Activated CD4-positive, alpha-beta memory T cell treated with anti-CD3 and anti-CD28 coated beads for 36 hours (primary cell): ENCODE measurements around the gene PEX10. TPM values are rescaled to one million over a fixed set of nuclear protein-coding genes. Genes with fewer than 3 reads are reported as not detected.

Source experiments
- CTCF ChIA-PET: fragments of 350-600 bp; sonication (Branson Sonifier 250); formaldehyde crosslinking; loops from one replicate; lab custom pipeline; 2021; ENCODE audit warnings: antibody characterized with exemption, inconsistent platforms; lab: Charles Lee
- POLR2A ChIA-PET: fragments of 350-600 bp; sonication (Branson Sonifier 250); formaldehyde crosslinking; loops from one replicate; lab custom pipeline; 2021; ENCODE audit warnings: antibody characterized with exemption; lab: Charles Lee
- DNase-seq: peaks from one replicate; pipeline ENCODE4 v3.0.0-alpha.2; 2020
- H3K27ac Mint-ChIP-seq: one replicate; pipeline ENCODE4 v1.8.0; 2021; ENCODE audit warnings: mixed read lengths
- H3K27me3 Mint-ChIP-seq: one replicate; pipeline ENCODE4 v1.8.0; 2021; ENCODE audit warnings: mixed read lengths
- H3K36me3 Mint-ChIP-seq: one replicate; pipeline ENCODE4 v1.8.0; 2021; ENCODE audit warnings: mixed read lengths
- H3K4me1 Mint-ChIP-seq: one replicate; pipeline ENCODE4 v1.8.0; 2021; ENCODE audit warnings: low read depth, mixed read lengths
- H3K4me3 Mint-ChIP-seq: one replicate; pipeline ENCODE4 v1.8.0; 2021; ENCODE audit warnings: mild to moderate bottlenecking, mixed read lengths
- H3K9me3 Mint-ChIP-seq: one replicate; pipeline ENCODE4 v1.8.0; 2021; ENCODE audit warnings: mixed read lengths
- intact Hi-C: fragments of 100-400 bp; cut with micrococcal nuclease; formaldehyde crosslinking; loops from one replicate; pipeline ENCODE4 v1.15.1; 2023
- total RNA-seq, 2 experiments: library from RNA; stranded (reverse); gene quantifications; one replicate each; pipeline ENCODE4 v1.2.3, GENCODE V29; 2021

Gene PEX10
- total RNA-seq, 2 experiments from 2014 or later = 14.8 to 15.4 TPM

- peak overlapping the region; percentile 80 for H3K27ac Mint-ChIP-seq
- POLR2A ChIA-PET = interaction anchor here (0.9 to 2.8 kb wide), 6 partner anchors 110 to 169 kb away, joined by 3 to 15 read pairs (median 4); partner anchors contain the start of genes PANK4 and TNFRSF14
- peak overlapping the region; percentile 71 for H3K4me3 Mint-ChIP-seq
- DNase-seq = peak; percentile 55
- CTCF ChIA-PET = interaction anchor here (0.9 to 3.2 kb wide), 9 partner anchors 14 to 221 kb away, joined by 3 to 43 read pairs (median 5); partner anchors contain the start of genes FAAP20, PANK4 and TNFRSF14
- H3K4me1 Mint-ChIP-seq = peaks cover 31% of the 10 kb centered on the region
- H3K9me3 Mint-ChIP-seq = no peaks in the 10 kb centered on the region
- H3K36me3 Mint-ChIP-seq = no peaks in the 10 kb centered on the region
- intact Hi-C loops = loop anchor here (10.0 kb wide), 1 partner anchor 502 kb away; the partner anchor contains the start of genes CALML6 and TMEM52
- no peaks in the 10 kb centered on the region for H3K27me3 Mint-ChIP-seq
These were observed 4.0 kb upstream of the PEX10 start for GRCh38 chr1:2416403-2416802.

- ChIA-PET CTCF (interaction anchor here (0.9 to 3.2 kb wide), 12 partner anchors 14 to 506 kb away, joined by 3 to 43 read pairs (median 6); partner anchors contain the start of genes FAAP20, MORN1, PANK4 and RER1), POLR2A (interaction anchor here (0.9 to 2.8 kb wide), 6 partner anchors 111 to 170 kb away, joined by 3 to 15 read pairs (median 4); partner anchors contain the start of genes PANK4 and TNFRSF14)
- peak overlapping the region; percentile 86 for H3K27ac Mint-ChIP-seq
- H3K27me3 Mint-ChIP-seq = no peaks in the 10 kb centered on the region
- peak overlapping the region; percentile 71 for H3K4me3 Mint-ChIP-seq
- intact Hi-C loops = loop anchor here (2.0 to 10.0 kb wide), 2 partner anchors 371 to 501 kb away; partner anchors contain the start of genes CALML6 and TMEM52
- H3K36me3 Mint-ChIP-seq = no peaks in the 10 kb centered on the region
- H3K4me1 Mint-ChIP-seq = peaks cover 33% of the 10 kb centered on the region
- no peaks in the 10 kb centered on the region for H3K9me3 Mint-ChIP-seq
- DNase-seq = peak; percentile 76
These were observed 3.4 kb upstream of the PEX10 start for GRCh38 chr1:2415801-2416208.

GRCh38 chr1:2415337-2415736 lies 3.0 kb upstream of the PEX10 start:
- Mint-ChIP-seq H3K27ac (peak overlapping the region; percentile 86), H3K9me3 (no peaks in the 10 kb centered on the region), H3K27me3 (no peaks in the 10 kb centered on the region), H3K4me3 (peak overlapping the region; percentile 71), H3K4me1 (peaks cover 34% of the 10 kb centered on the region), H3K36me3 (no peaks in the 10 kb centered on the region)
- CTCF ChIA-PET = interaction anchor here (0.9 to 3.2 kb wide), 11 partner anchors 15 to 506 kb away, joined by 3 to 43 read pairs (median 7); partner anchors contain the start of genes FAAP20, MORN1, PANK4 and RER1
- intact Hi-C loops = loop anchor here (2.0 to 10.0 kb wide), 2 partner anchors 371 to 501 kb away; partner anchors contain the start of genes CALML6 and TMEM52
- DNase-seq = peak; percentile 20
- POLR2A ChIA-PET = interaction anchor here (1.3 to 2.8 kb wide), 5 partner anchors 111 to 170 kb away, joined by 4 to 15 read pairs (median 5); partner anchors contain the start of genes PANK4 and TNFRSF14

GRCh38 chr1:2414297-2414958 lies 2.1 kb upstream of the PEX10 start:
- Mint-ChIP-seq H3K4me3 (peak overlapping the region; percentile 67), H3K9me3 (no peaks in the 10 kb centered on the region), H3K36me3 (no peaks in the 10 kb centered on the region), H3K27ac (peak overlapping the region; percentile 82), H3K4me1 (peaks cover 34% of the 10 kb centered on the region), H3K27me3 (no peaks in the 10 kb centered on the region)
- CTCF ChIA-PET = interaction anchor here (0.6 to 3.2 kb wide), 12 partner anchors 9 to 374 kb away, joined by 3 to 43 read pairs (median 6); partner anchors contain the start of genes MORN1, PANK4, PRXL2B and RER1
- peak; percentile 88 for DNase-seq
- intact Hi-C loops = loop anchor here (1.0 to 10.0 kb wide), 4 partner anchors 134 to 500 kb away; partner anchors contain the start of genes CALML6 and TMEM52
- POLR2A ChIA-PET = interaction anchor here (1.0 to 2.8 kb wide), 3 partner anchors 112 to 134 kb away, joined by 3 to 15 read pairs (median 3); partner anchors contain the start of gene PANK4

GRCh38 chr1:2413495-2414296 lies 1.3 kb upstream of the PEX10 start:
- Mint-ChIP-seq H3K36me3 (peaks cover 4% of the 10 kb centered on the region), H3K27me3 (no peaks in the 10 kb centered on the region), H3K9me3 (no peaks in the 10 kb centered on the region), H3K4me1 (peaks cover 34% of the 10 kb centered on the region), H3K27ac (peak overlapping the region; percentile 82), H3K4me3 (peak overlapping the region; percentile 67)
- POLR2A ChIA-PET = interaction anchor here (1.0 to 2.8 kb wide), 8 partner anchors 22 to 172 kb away, joined by 3 to 15 read pairs (median 4); partner anchors contain the start of genes MORN1, PANK4, PRXL2B and RER1
- DNase-seq = peak; percentile 33
- intact Hi-C loops = loop anchor here (1.0 to 10.0 kb wide), 5 partner anchors 135 to 499 kb away; partner anchors contain the start of genes CALML6 and TMEM52
- CTCF ChIA-PET = interaction anchor here (0.5 to 3.2 kb wide), 18 partner anchors 21 to 708 kb away, joined by 3 to 43 read pairs (median 4); partner anchors contain the start of genes FAAP20, MORN1, PANK4 and RER1

- Mint-ChIP-seq H3K27me3 (no peaks in the 10 kb centered on the region), H3K27ac (peak overlapping the region; percentile 82), H3K36me3 (peaks cover 4% of the 10 kb centered on the region), H3K4me3 (peak overlapping the region; percentile 67), H3K4me1 (peaks cover 34% of the 10 kb centered on the region), H3K9me3 (no peaks in the 10 kb centered on the region)
- ChIA-PET CTCF (interaction anchor here (0.5 to 2.4 kb wide), 13 partner anchors 15 to 374 kb away, joined by 3 to 15 read pairs (median 4); partner anchors contain the start of genes FAAP20, MORN1, PANK4 and RER1), POLR2A (interaction anchor here (0.7 to 1.9 kb wide), 6 partner anchors 21 to 174 kb away, joined by 3 to 7 read pairs (median 4); partner anchors contain the start of genes MORN1, PANK4, PRXL2B and RER1)
- intact Hi-C loops = loop anchor here (1.0 to 10.0 kb wide), 5 partner anchors 22 to 498 kb away; partner anchors contain the start of genes CALML6, MORN1, PANK4 and RER1
- peak; percentile 37 for DNase-seq
These were observed 570 bp upstream of the PEX10 start for GRCh38 chr1:2412773-2413494.

GRCh38 chr1:2411801-2412394 lies 466 bp downstream of the PEX10 start:
- H3K4me1 Mint-ChIP-seq = peaks cover 31% of the 10 kb centered on the region
- peak overlapping the region; percentile 76 for H3K27ac Mint-ChIP-seq
- H3K36me3 Mint-ChIP-seq = peaks cover 10% of the 10 kb centered on the region
- no peaks in the 10 kb centered on the region for H3K27me3 Mint-ChIP-seq
- POLR2A ChIA-PET = interaction anchor here (1.7 to 1.9 kb wide), 2 partner anchors 20 to 174 kb away, joined by 7 read pairs; partner anchors contain the start of genes MORN1, PRXL2B and RER1
- CTCF ChIA-PET = interaction anchor here (0.9 to 2.4 kb wide), 3 partner anchors 136 to 375 kb away, joined by 4 to 15 read pairs (median 8); partner anchors contain the start of gene FAAP20
- no peaks in the 10 kb centered on the region for H3K9me3 Mint-ChIP-seq
- no peak for DNase-seq
- intact Hi-C loops = loop anchor here (1.0 to 10.0 kb wide), 5 partner anchors 21 to 497 kb away; partner anchors contain the start of genes CALML6, MORN1, PANK4 and RER1
- peak overlapping the region; percentile 88 for H3K4me3 Mint-ChIP-seq

- Mint-ChIP-seq H3K27me3 (no peaks in the 10 kb centered on the region), H3K36me3 (peaks cover 15% of the 10 kb centered on the region), H3K4me3 (no peak overlapping the region), H3K27ac (no peak overlapping the region), H3K4me1 (peaks cover 14% of the 10 kb centered on the region), H3K9me3 (no peaks in the 10 kb centered on the region)
- CTCF ChIA-PET = no interaction called here
- intact Hi-C loops = loop anchor here (5.0 to 10.0 kb wide), 2 partner anchors 233 to 495 kb away; partner anchors contain the start of genes CALML6 and TMEM52
- POLR2A ChIA-PET = interaction anchor here (0.6 to 1.3 kb wide), 2 partner anchors 16 to 116 kb away, joined by 3 read pairs; partner anchors contain the start of gene PANK4
- no peak for DNase-seq
These were observed 2.6 kb downstream of the PEX10 start for GRCh38 chr1:2409745-2410144.

GRCh38 chr1:2408859-2409276 lies 3.5 kb downstream of the PEX10 start:
- no peak for DNase-seq
- H3K4me1 Mint-ChIP-seq = peaks cover 7% of the 10 kb centered on the region
- H3K36me3 Mint-ChIP-seq = peaks cover 19% of the 10 kb centered on the region
- H3K27ac Mint-ChIP-seq = no peak overlapping the region
- no peaks in the 10 kb centered on the region for H3K27me3 Mint-ChIP-seq
- H3K9me3 Mint-ChIP-seq = no peaks in the 10 kb centered on the region
- intact Hi-C loops = no loop called here
- CTCF ChIA-PET = no interaction called here
- POLR2A ChIA-PET = interaction anchor here (1.3 kb wide), 1 partner anchor 117 kb away, joined by 3 read pairs; the partner anchor contains the start of gene PANK4
- H3K4me3 Mint-ChIP-seq = no peak overlapping the region

- intact Hi-C loops = no loop called here
- POLR2A ChIA-PET = no interaction called here
- no peak overlapping the region for H3K27ac Mint-ChIP-seq
- H3K4me1 Mint-ChIP-seq = peaks cover 7% of the 10 kb centered on the region
- no peaks in the 10 kb centered on the region for H3K9me3 Mint-ChIP-seq
- peaks cover 21% of the 10 kb centered on the region for H3K36me3 Mint-ChIP-seq
- H3K4me3 Mint-ChIP-seq = no peak overlapping the region
- no peaks in the 10 kb centered on the region for H3K27me3 Mint-ChIP-seq
- CTCF ChIA-PET = no interaction called here
- DNase-seq = no peak
These were observed 3.9 kb downstream of the PEX10 start for GRCh38 chr1:2408456-2408855.
